SK-N-SH (cell line): ENCODE data around the gene ZNF280C. TPM values are rescaled to one million over a fixed set of nuclear protein-coding genes. Genes with fewer than 3 reads are reported as not detected.

ENCODE experiments used
- CTCF ChIA-PET: fragments of 300-600, 350-600 bp; formaldehyde crosslinking; extraction: SDS; loops from one replicate; lab custom pipeline; 2021; lab: Yijun Ruan, JAX
- POLR2A ChIA-PET: fragments of 350-600 bp; sonication (Branson Sonifier 250); formaldehyde crosslinking; extraction: SDS; loops from one replicate; lab custom pipeline; 2020; ENCODE audit warnings: antibody characterized with exemption, inconsistent platforms; lab: Yijun Ruan, JAX
- DNase-seq: peaks from one replicate; pipeline ENCODE4 v3.0.0; 2012
- H2AFZ ChIP-seq: fragments of 200-600 bp; sonication (generic); 2 replicates; pipeline ENCODE4 v1.8.1; 2016; ENCODE audit warnings: antibody characterized with exemption, mild to moderate bottlenecking, low read depth
- H3F3A ChIP-seq: fragments of 200-600 bp; sonication (generic); replicated peaks from 2 replicates; pipeline ENCODE3; 2016; ENCODE audit warnings: antibody characterized with exemption, mild to moderate bottlenecking; ENCODE audit not compliant: insufficient read depth
- H3K27ac ChIP-seq, 2 experiments: fragments of 200-500 bp in 1 of 2; fragments of 200-600 bp in 1 of 2; sonication (Bioruptor generic) in 1 of 2; sonication (generic), shearing (Covaris generic) in 1 of 2; 2 replicates each; pipeline versions ENCODE4 v1.5.1 to v1.6.1; 2014 to 2016; ENCODE audit warnings: low read depth in 2 of 2, inconsistent platforms in 1 of 2, low read length in 1 of 2, mild to moderate bottlenecking in 1 of 2, mixed read lengths in 1 of 2
- H3K27me3 ChIP-seq: fragments of 200-600 bp; sonication (generic), shearing (Covaris generic); 2 replicates; pipeline ENCODE4 v1.6.1; 2016; ENCODE audit warnings: mixed run types; ENCODE audit not compliant: insufficient read depth
- H3K36me3 ChIP-seq, 2 experiments: fragments of 200-500 bp in 1 of 2; fragments of 200-600 bp in 1 of 2; sonication (Bioruptor generic) in 1 of 2; sonication (generic) in 1 of 2; replicated peaks in 1 of 2; 2 replicates each; pipeline versions ENCODE3 to v1.5.1; 2014 to 2016; ENCODE audit warnings: low read length in 1 of 2, mild to moderate bottlenecking in 1 of 2; ENCODE audit not compliant: insufficient read depth in 2 of 2, control insufficient read depth in 1 of 2
- H3K4me1 ChIP-seq, 2 experiments: fragments of 200-500 bp in 1 of 2; fragments of 200-600 bp in 1 of 2; sonication (Bioruptor generic) in 1 of 2; sonication (generic), shearing (Covaris generic) in 1 of 2; 2 replicates each; pipeline versions ENCODE4 v1.5.1 to v1.6.1; 2014 to 2016; ENCODE audit warnings: low read depth in 1 of 2, low read length in 1 of 2, mixed run types in 1 of 2; ENCODE audit not compliant: insufficient read depth in 2 of 2, control insufficient read depth in 1 of 2
- H3K4me2 ChIP-seq: fragments of 200-600 bp; sonication (generic), shearing (Covaris generic); 2 replicates; pipeline ENCODE4 v1.6.1; 2017; ENCODE audit warnings: mixed run types
- H3K4me3 ChIP-seq, 2 experiments: fragments of 200-500 bp in 1 of 2; fragments of 200-600 bp in 1 of 2; sonication (Bioruptor generic) in 1 of 2; sonication (generic), shearing (Covaris generic) in 1 of 2; 2 replicates each; pipeline versions ENCODE4 v1.5.1 to v1.8.1; 2014 to 2016; ENCODE audit warnings: low read depth in 2 of 2, inconsistent platforms in 1 of 2, low read length in 1 of 2, mild to moderate bottlenecking in 1 of 2, mixed read lengths in 1 of 2, moderate library complexity in 1 of 2
- H3K79me2 ChIP-seq: fragments of 200-600 bp; sonication (generic); 2 replicates; pipeline ENCODE4 v1.8.1; 2017; ENCODE audit warnings: mild to moderate bottlenecking; ENCODE audit not compliant: insufficient read depth
- H3K9ac ChIP-seq: fragments of 200-600 bp; sonication (generic); 2 replicates; pipeline ENCODE4 v1.6.1; 2017; ENCODE audit warnings: mixed run types
- H3K9me2 ChIP-seq: fragments of 200-600 bp; sonication (generic); 2 replicates; pipeline ENCODE4 v1.6.1; 2017; ENCODE audit warnings: mixed run types
- H3K9me3 ChIP-seq: fragments of 200-600 bp; sonication (generic); 2 replicates; pipeline ENCODE4 v1.6.1; 2017; ENCODE audit warnings: mixed run types, mild to moderate bottlenecking, moderate library complexity
- H4K20me1 ChIP-seq: fragments of 200-600 bp; sonication (generic); 2 replicates; pipeline ENCODE4 v1.6.1; 2017; ENCODE audit warnings: mild to moderate bottlenecking, mixed run types; ENCODE audit not compliant: insufficient read depth
- CHD2 ChIP-seq: fragments of 150-350 bp; IDR thresholded peaks from 2 replicates; pipeline ENCODE4 v1.6.1; 2018; ENCODE audit warnings: low read length; ENCODE audit not compliant: partially characterized antibody
- ELF1 ChIP-seq: IDR thresholded peaks from 2 replicates; pipeline ENCODE4 v1.4.0; 2012
- EP300 ChIP-seq, 2 experiments: IDR thresholded peaks; 2 replicates each; pipeline versions ENCODE4 v1.4.0 to v1.6.1; 2012; ENCODE audit warnings: borderline replicate concordance in 1 of 2, low read depth in 1 of 2, low read length in 1 of 2
- EZH2phosphoT487 ChIP-seq: fragments of 200-600 bp; sonication (generic); IDR thresholded peaks from 2 replicates; pipeline ENCODE4 v1.6.1; 2017; ENCODE audit warnings: low read depth, mixed run types, mild to moderate bottlenecking, antibody characterized with exemption, moderate library complexity, borderline replicate concordance
- FOSL2 ChIP-seq: IDR thresholded peaks from 2 replicates; pipeline ENCODE4 v1.4.0; 2012; ENCODE audit warnings: low read depth, mild to moderate bottlenecking, moderate library complexity, borderline replicate concordance
- FOXJ3 ChIP-seq: sonication (generic); formaldehyde crosslinking; IDR thresholded peaks from 2 replicates; pipeline ENCODE4 v1.5.1; 2020; ENCODE audit warnings: mild to moderate bottlenecking, missing genetic modification reagents
- GABPA ChIP-seq: IDR thresholded peaks from 2 replicates; pipeline ENCODE4 v1.4.0; 2012; ENCODE audit warnings: low read depth, mild to moderate bottlenecking
- GATA2 ChIP-seq: sonication (generic); formaldehyde crosslinking; IDR thresholded peaks from 2 replicates; pipeline ENCODE4 v1.5.0; 2020; ENCODE audit warnings: mild to moderate bottlenecking, missing genetic modification reagents
- JUND ChIP-seq: IDR thresholded peaks from 2 replicates; pipeline ENCODE4 v1.4.0; 2012
- MEF2A ChIP-seq: IDR thresholded peaks from 2 replicates; pipeline ENCODE4 v1.4.0; 2012; ENCODE audit warnings: low read depth, borderline replicate concordance
- MXI1 ChIP-seq: IDR thresholded peaks from 2 replicates; pipeline ENCODE4 v1.6.1; 2012; ENCODE audit warnings: mild to moderate bottlenecking, low read depth, low read length, improper control_type of control experiment
- NRF1 ChIP-seq: IDR thresholded peaks from 2 replicates; pipeline ENCODE4 v1.6.1; 2012; ENCODE audit warnings: low read depth, mild to moderate bottlenecking, low read length
- POLR2AphosphoS5 ChIP-seq: IDR thresholded peaks from 2 replicates; pipeline ENCODE4 v1.6.1; 2012; ENCODE audit warnings: low read depth, low read length
- RAD21 ChIP-seq: IDR thresholded peaks from 2 replicates; pipeline ENCODE4 v1.6.1; 2012; ENCODE audit warnings: mild to moderate bottlenecking, low read length
- RFX5 ChIP-seq: IDR thresholded peaks from 2 replicates; pipeline ENCODE4 v1.6.1; 2012; ENCODE audit warnings: mild to moderate bottlenecking, improper control_type of control experiment, low read length
- RXRA ChIP-seq: IDR thresholded peaks from 2 replicates; pipeline ENCODE4 v1.4.0; 2012; ENCODE audit warnings: low read depth, mild to moderate bottlenecking, borderline replicate concordance
- SIN3A ChIP-seq: IDR thresholded peaks from 2 replicates; pipeline ENCODE4 v1.6.1; 2012; ENCODE audit warnings: low read depth, mild to moderate bottlenecking, low read length, moderate library complexity, borderline replicate concordance
- SMC3 ChIP-seq: IDR thresholded peaks from 2 replicates; pipeline ENCODE4 v1.6.1; 2012; ENCODE audit warnings: low read depth, low read length, improper control_type of control experiment
- TAF1 ChIP-seq: IDR thresholded peaks from 2 replicates; pipeline ENCODE4 v1.6.1; 2012; ENCODE audit warnings: low read depth, mild to moderate bottlenecking, low read length, moderate library complexity, borderline replicate concordance
- WGBS: methylation state at CpG from one replicate; pipeline ENCODE4 v1.1.6; 2017; ENCODE audit warnings: low lambda C conversion rate; 5-methylcytosine and 5-hydroxymethylcytosine counted together
- polyA plus RNA-seq, 3 experiments: library from polyadenylated mRNA; depleted of rRNA; stranded (reverse); fragments of >200 nt; gene quantifications; 2 replicates each; pipeline ENCODE4 v1.2.3, GENCODE V29; 2012
- TF ChIP-seq, protein P1 (sequence below): IDR thresholded peaks from 2 replicates; pipeline ENCODE4 v1.4.0; 2012; ENCODE audit warnings: low read depth, borderline replicate concordance
- TF ChIP-seq, protein P2 (sequence below): IDR thresholded peaks from 2 replicates; pipeline ENCODE4 v1.4.0; 2012; ENCODE audit warnings: low read depth, borderline replicate concordance
- TF ChIP-seq, protein P3 (sequence below): IDR thresholded peaks from 2 replicates; pipeline ENCODE4 v1.6.1; 2012; ENCODE audit warnings: mild to moderate bottlenecking, low read depth, low read length, moderate library complexity
- TF ChIP-seq, protein P4 (sequence below): fragments of 150-350 bp; IDR thresholded peaks from 2 replicates; pipeline ENCODE4 v1.6.1; 2016; ENCODE audit warnings: mild to moderate bottlenecking, low read depth, low read length
- TF ChIP-seq, protein P5 (sequence below): IDR thresholded peaks from 2 replicates; pipeline ENCODE4; 2012

ZNF280C gene
- polyA plus RNA-seq, 1 of the 3 experiments (the other 2 are of a cell fraction), result 2.7 TPM

DNA sequence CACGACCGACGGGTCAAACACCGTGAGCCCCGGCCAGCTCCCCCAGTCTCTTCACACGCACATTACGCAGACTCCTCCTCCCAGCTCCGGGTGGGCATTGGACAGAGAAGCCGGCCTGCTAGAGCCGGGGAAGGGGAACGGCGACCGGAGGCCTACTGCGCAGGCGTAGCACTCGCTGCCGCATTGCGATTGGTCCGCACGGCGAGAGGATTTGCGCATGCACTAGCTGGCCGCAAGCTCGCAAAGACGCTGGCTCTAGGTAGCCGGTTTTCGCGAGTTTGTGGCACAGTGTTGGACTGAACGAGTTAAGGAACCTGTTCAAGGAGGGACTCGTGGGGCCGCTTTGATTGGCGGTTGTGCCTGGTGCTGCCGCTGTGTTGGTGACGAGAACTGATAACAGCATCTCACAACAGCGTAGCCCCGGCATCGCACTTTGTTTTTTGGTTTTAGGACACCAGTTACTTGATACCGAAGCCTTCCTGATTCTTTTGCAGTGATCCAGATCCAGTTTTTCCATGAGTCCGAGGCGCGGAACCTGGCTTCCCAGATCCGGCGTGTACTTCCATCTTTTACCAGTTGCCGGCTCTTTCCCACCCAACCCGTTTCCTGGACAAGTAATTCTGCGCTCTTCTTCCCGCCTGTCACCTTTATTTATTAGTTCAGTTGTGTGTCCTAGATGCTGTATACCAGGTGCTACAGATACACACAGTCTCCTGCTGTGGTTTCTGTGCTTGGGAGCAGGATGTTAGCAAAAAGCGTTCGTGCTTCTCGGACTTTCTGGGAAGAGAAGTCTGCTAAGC lies 102.8 kb downstream of the ZNF280C start, which contains the start of gene AIFM1:
AIFM1 (minus strand) TSS at position 139 of the 800 bp plus-strand sequence. CDS start 185 bp downstream, outside the sequence.
- WGBS, result under 1% methylated on average over 41 of the region's 50 CpGs
- TF ChIP-seq RAD21 (0 out of 2 replicates have a peak, but pooled peaks have one; percentile 19), MEF2A (no peak), CHD2 (peak; percentile 62), MXI1 (peak; percentile 67), RFX5 (peak; percentile 66; the same call in 1 of the 2 replicates), EP300 (IDR thresholded peaks at IDR 0.05; ENCODE audit: borderline replicate concordance in 1 of 2, low read depth in 1 of 2, low read length in 1 of 2) (no peak; a peak in 1 of 4 replicates), NRF1 (peak; percentile 96), FOSL2 (no peak), GATA2 (no peak), JUND (peak; percentile 93), SIN3A (peak; percentile 64; the same call in 1 of the 2 replicates), EZH2phosphoT487 (no peak), RXRA (no peak), POLR2AphosphoS5 (peak; percentile 71), SMC3 (no peak), TAF1 (peak; percentile 70), FOXJ3 (no peak), ELF1 (peak; percentile 75), GABPA (peak; percentile 54)
- TF ChIP-seq, protein P1, sequence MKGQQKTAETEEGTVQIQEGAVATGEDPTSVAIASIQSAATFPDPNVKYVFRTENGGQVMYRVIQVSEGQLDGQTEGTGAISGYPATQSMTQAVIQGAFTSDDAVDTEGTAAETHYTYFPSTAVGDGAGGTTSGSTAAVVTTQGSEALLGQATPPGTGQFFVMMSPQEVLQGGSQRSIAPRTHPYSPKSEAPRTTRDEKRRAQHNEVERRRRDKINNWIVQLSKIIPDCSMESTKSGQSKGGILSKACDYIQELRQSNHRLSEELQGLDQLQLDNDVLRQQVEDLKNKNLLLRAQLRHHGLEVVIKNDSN, result no peak
- TF ChIP-seq, protein P2, sequence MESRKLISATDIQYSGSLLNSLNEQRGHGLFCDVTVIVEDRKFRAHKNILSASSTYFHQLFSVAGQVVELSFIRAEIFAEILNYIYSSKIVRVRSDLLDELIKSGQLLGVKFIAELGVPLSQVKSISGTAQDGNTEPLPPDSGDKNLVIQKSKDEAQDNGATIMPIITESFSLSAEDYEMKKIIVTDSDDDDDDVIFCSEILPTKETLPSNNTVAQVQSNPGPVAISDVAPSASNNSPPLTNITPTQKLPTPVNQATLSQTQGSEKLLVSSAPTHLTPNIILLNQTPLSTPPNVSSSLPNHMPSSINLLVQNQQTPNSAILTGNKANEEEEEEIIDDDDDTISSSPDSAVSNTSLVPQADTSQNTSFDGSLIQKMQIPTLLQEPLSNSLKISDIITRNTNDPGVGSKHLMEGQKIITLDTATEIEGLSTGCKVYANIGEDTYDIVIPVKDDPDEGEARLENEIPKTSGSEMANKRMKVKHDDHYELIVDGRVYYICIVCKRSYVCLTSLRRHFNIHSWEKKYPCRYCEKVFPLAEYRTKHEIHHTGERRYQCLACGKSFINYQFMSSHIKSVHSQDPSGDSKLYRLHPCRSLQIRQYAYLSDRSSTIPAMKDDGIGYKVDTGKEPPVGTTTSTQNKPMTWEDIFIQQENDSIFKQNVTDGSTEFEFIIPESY, result no peak
- TF ChIP-seq, protein P3, sequence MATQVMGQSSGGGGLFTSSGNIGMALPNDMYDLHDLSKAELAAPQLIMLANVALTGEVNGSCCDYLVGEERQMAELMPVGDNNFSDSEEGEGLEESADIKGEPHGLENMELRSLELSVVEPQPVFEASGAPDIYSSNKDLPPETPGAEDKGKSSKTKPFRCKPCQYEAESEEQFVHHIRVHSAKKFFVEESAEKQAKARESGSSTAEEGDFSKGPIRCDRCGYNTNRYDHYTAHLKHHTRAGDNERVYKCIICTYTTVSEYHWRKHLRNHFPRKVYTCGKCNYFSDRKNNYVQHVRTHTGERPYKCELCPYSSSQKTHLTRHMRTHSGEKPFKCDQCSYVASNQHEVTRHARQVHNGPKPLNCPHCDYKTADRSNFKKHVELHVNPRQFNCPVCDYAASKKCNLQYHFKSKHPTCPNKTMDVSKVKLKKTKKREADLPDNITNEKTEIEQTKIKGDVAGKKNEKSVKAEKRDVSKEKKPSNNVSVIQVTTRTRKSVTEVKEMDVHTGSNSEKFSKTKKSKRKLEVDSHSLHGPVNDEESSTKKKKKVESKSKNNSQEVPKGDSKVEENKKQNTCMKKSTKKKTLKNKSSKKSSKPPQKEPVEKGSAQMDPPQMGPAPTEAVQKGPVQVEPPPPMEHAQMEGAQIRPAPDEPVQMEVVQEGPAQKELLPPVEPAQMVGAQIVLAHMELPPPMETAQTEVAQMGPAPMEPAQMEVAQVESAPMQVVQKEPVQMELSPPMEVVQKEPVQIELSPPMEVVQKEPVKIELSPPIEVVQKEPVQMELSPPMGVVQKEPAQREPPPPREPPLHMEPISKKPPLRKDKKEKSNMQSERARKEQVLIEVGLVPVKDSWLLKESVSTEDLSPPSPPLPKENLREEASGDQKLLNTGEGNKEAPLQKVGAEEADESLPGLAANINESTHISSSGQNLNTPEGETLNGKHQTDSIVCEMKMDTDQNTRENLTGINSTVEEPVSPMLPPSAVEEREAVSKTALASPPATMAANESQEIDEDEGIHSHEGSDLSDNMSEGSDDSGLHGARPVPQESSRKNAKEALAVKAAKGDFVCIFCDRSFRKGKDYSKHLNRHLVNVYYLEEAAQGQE, result no peak
- TF ChIP-seq, protein P4, sequence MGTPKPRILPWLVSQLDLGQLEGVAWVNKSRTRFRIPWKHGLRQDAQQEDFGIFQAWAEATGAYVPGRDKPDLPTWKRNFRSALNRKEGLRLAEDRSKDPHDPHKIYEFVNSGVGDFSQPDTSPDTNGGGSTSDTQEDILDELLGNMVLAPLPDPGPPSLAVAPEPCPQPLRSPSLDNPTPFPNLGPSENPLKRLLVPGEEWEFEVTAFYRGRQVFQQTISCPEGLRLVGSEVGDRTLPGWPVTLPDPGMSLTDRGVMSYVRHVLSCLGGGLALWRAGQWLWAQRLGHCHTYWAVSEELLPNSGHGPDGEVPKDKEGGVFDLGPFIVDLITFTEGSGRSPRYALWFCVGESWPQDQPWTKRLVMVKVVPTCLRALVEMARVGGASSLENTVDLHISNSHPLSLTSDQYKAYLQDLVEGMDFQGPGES, result no peak
- TF ChIP-seq, protein P5, sequence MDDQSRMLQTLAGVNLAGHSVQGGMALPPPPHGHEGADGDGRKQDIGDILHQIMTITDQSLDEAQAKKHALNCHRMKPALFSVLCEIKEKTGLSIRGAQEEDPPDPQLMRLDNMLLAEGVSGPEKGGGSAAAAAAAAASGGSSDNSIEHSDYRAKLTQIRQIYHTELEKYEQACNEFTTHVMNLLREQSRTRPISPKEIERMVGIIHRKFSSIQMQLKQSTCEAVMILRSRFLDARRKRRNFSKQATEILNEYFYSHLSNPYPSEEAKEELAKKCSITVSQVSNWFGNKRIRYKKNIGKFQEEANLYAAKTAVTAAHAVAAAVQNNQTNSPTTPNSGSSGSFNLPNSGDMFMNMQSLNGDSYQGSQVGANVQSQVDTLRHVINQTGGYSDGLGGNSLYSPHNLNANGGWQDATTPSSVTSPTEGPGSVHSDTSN, result peak; percentile 51; the same call in 1 of the 2 replicates

More for the DNA sequence above, 102.8 kb downstream of the ZNF280C start, which contains the start of gene AIFM1:
- POLR2A ChIA-PET, result interaction anchor here (1.0 kb wide), 2 partner anchors 9 to 21 kb away, joined by 4 to 8 read pairs; no protein-coding TSS in a partner anchor
- no peaks in the 10 kb centered on the region for H3K9me3 ChIP-seq
- H2AFZ ChIP-seq, result peak within 1 kb of the TSS; percentile 100
- H3K4me2 ChIP-seq, result peak within 1 kb of the TSS; percentile 94
- H3K4me1 ChIP-seq, result peaks cover 0 to 12% of the 10 kb centered on the region in 2 experiments; a peak in 2 of 4 replicates
- H3K27me3 ChIP-seq, result no peaks in the 10 kb centered on the region
- peaks cover 4% of the 10 kb centered on the region for H3F3A ChIP-seq
- H3K4me3 ChIP-seq, result peak within 1 kb of the TSS; percentile 83 to 91
- peak within 1 kb of the TSS; percentile 68 for H3K9ac ChIP-seq
- no peaks in the 10 kb centered on the region for H3K9me2 ChIP-seq
- CTCF ChIA-PET, result interaction anchor here (1.1 to 2.3 kb wide), 3 partner anchors 9 to 86 kb away, joined by 3 to 10 read pairs (median 3); no protein-coding TSS in a partner anchor
- H3K79me2 ChIP-seq, result peaks cover 42% of the 10 kb centered on the region
- H3K36me3 ChIP-seq, result no peaks in the 10 kb centered on the region
- peak within 1 kb of the TSS; percentile 89 to 94 for H3K27ac ChIP-seq
- peak; percentile 93 for DNase-seq
- H4K20me1 ChIP-seq, result no peaks in the 10 kb centered on the region
